A549 (cell line): ENCODE measurements around the gene FASTKD3. TPM values are rescaled to one million over a fixed set of nuclear protein-coding genes. Genes with fewer than 3 reads are reported as not detected.
A peak's percentile ranks its signal among the peaks of the same experiment; 100 is the strongest.

ENCODE experiments used
- ATAC-seq, 2 experiments: fragments of 200-7000 bp in 1 of 2; fragments of >200 bp in 1 of 2; cut with Nextera tagmentation in 1 of 2; cut with Tn5 transposase in 1 of 2; 3 replicates each; pipeline versions ENCODE4 v1.8.0 to v1.9.1; 2018 to 2020; ENCODE audit warnings: mild to moderate bottlenecking in 1 of 2, moderate library complexity in 1 of 2
- CTCF ChIA-PET: fragments of 300-600 bp; sonication (Branson Sonifier 250); formaldehyde crosslinking; extraction: SDS; loops from one replicate; lab custom pipeline; 2021; ENCODE audit warnings: antibody characterized with exemption, inconsistent platforms; lab: Yijun Ruan, JAX
- POLR2A ChIA-PET: fragments of 350-600 bp; formaldehyde crosslinking; extraction: SDS; loops from one replicate; lab custom pipeline; 2021; ENCODE audit warnings: antibody characterized with exemption, inconsistent platforms; lab: Yijun Ruan, JAX
- DNase-seq, 2 experiments: peaks; one replicate each; pipeline versions ENCODE4 v3.0.0 to v3.0.0-alpha.2; 2011 to 2016; ENCODE audit warnings: low read depth in 1 of 2, low spot score in 1 of 2
- FAIRE-seq: peaks from 2 replicates; lab custom pipeline; 2011; peaks lifted over from hg19 to GRCh38; lab: Jason Lieb, UNC
- H3K27ac ChIP-seq, 2 experiments: fragments of >200 bp; sonication (Bioruptor Twin); formaldehyde crosslinking; 3 replicates each; pipeline ENCODE4 v1.5.1; 2016 to 2017
- H3K4me1 ChIP-seq: fragments of >200 bp; sonication (Bioruptor Twin); formaldehyde crosslinking; 3 replicates; pipeline ENCODE4 v1.6.1; 2016
- H3K4me2 ChIP-seq: fragments of >200 bp; sonication (Bioruptor Twin); formaldehyde crosslinking; 3 replicates; pipeline ENCODE4 v1.6.1; 2016
- H3K4me3 ChIP-seq: fragments of >200 bp; sonication (Bioruptor Twin); formaldehyde crosslinking; 3 replicates; pipeline ENCODE4 v1.5.1; 2016
- H3K9me3 ChIP-seq: fragments of >200 bp; sonication (Bioruptor Twin); formaldehyde crosslinking; 3 replicates; pipeline ENCODE4 v1.6.1; 2016
- CBX2 ChIP-seq: fragments of 200-600 bp; sonication (generic); IDR thresholded peaks from 2 replicates; pipeline ENCODE4 v1.6.1; 2016; ENCODE audit warnings: low read depth, mild to moderate bottlenecking, borderline replicate concordance
- CBX8 ChIP-seq: fragments of 200-600 bp; sonication (generic); IDR thresholded peaks from 2 replicates; pipeline ENCODE4 v1.6.1; 2016
- EHMT2 ChIP-seq: fragments of 200-600 bp; sonication (generic); IDR thresholded peaks from 2 replicates; pipeline ENCODE4 v1.6.1; 2016; ENCODE audit warnings: antibody characterized with exemption, low read depth, mild to moderate bottlenecking, moderate library complexity
- HDAC2 ChIP-seq: fragments of 200-600 bp; sonication (generic); IDR thresholded peaks from 2 replicates; pipeline ENCODE4 v1.6.1; 2016
- MAZ ChIP-seq: fragments of 150-350 bp; IDR thresholded peaks from 2 replicates; pipeline ENCODE4 v1.6.1; 2014; ENCODE audit warnings: antibody characterized with exemption, low read depth, low read length, borderline replicate concordance
- PHF8 ChIP-seq: fragments of 200-600 bp; sonication (generic); IDR thresholded peaks from 2 replicates; pipeline ENCODE4 v1.6.1; 2016; ENCODE audit warnings: low read depth, mild to moderate bottlenecking, antibody characterized with exemption, moderate library complexity, borderline replicate concordance
- RAD21 ChIP-seq, 2 experiments: fragments of >200 bp in 1 of 2; sonication (Bioruptor Twin) in 1 of 2; formaldehyde crosslinking in 1 of 2; IDR thresholded peaks in 1 of 2; conservative IDR thresholded peaks in 1 of 2; 2 replicates in 1 of 2; 3 replicates in 1 of 2; pipeline ENCODE4 v1.6.1; 2012 to 2018; ENCODE audit warnings: inconsistent platforms in 1 of 2
- SMC3 ChIP-seq: fragments of >200 bp; sonication (Bioruptor Twin); formaldehyde crosslinking; IDR thresholded peaks from 3 replicates; pipeline ENCODE4 v1.6.1; 2018; ENCODE audit warnings: inconsistent platforms
- TP53 ChIP-seq: fragments of 250-450 bp; sonication (Bioruptor Pico); IDR thresholded peaks from 2 replicates; pipeline ENCODE4 v1.5.0; 2021; ENCODE audit warnings: mild to moderate bottlenecking, moderate library complexity
- WGBS: methylation state at CpG from one replicate; pipeline ENCODE4 v1.1.6; 2017; ENCODE audit errors: missing lambda C conversion rate; 5-methylcytosine and 5-hydroxymethylcytosine counted together
- polyA plus RNA-seq, 4 experiments: library from polyadenylated mRNA; depleted of rRNA in 3 of 4; stranded (reverse); fragments of >200 nt; fragmentation: RNase III in 1 of 4; extraction: RNeasy Plus Mini Kit Qiagen cat#74134 plus additional on column Dnase treatment in 1 of 4; gene quantifications; 2 replicates in 3 of 4; 3 replicates in 1 of 4; pipeline ENCODE4 v1.2.3, GENCODE V29; 2011 to 2017
- TF ChIP-seq, protein P1 (sequence below): fragments of >200 bp; sonication (Bioruptor Twin); formaldehyde crosslinking; IDR thresholded peaks from 3 replicates; pipeline ENCODE4 v1.5.1; 2016
- TF ChIP-seq, protein P2 (sequence below): IDR thresholded peaks from 2 replicates; pipeline ENCODE4 v1.6.1; 2012
- TF ChIP-seq, protein P3 (sequence below): fragments of 150-350 bp; IDR thresholded peaks from 2 replicates; pipeline ENCODE4 v1.6.1; 2014; ENCODE audit warnings: low read depth, mild to moderate bottlenecking, low read length

The FASTKD3 gene
- polyA plus RNA-seq, 2 of the 4 experiments (the other 2 are of a cell fraction) = 19.5 to 24.8 TPM

DNA sequence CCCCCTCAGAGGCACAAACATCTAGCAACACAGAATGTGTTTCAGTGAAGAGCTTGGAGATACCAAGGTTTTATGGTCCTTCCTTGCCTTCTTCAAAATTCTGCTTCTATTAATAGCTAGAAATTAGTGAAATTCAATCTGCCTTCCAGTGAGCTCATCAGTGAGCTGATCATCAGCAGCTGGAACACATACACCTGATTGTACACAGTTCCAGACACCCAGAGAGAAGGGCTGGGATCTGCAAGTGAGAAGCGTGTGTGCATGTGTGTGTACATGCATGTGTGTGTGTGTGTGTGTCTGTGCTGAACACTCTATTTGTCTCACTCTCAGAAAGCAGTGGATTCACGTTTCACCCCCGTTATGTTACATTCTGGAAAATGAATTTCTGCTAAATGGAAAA lies 46.4 kb downstream of the FASTKD3 start (continued):
- TF ChIP-seq EHMT2 (no peak), CBX8 (no peak)

DNA sequence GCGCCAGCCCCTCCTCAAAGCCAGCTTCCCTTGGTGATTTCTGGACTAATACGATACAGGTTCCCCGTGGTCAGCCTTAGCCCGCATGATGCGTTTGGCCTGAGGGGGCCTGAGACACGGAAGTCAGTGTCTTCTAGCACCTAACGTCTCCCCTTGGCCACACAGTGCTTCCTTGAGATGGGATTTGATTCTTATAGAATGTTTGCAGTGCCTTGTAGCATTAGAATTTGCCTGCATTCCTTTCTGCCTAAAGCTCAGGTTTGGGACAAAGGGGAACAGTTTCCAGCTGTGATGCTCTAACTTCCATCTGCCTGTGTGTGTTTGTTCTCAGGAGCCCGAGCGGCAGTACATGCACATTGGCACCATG lies 52.3 kb downstream of the FASTKD3 start:
- Histone ChIP-seq H3K4me2 (peak overlapping the region; percentile 49; the same call in 1 of the 3 replicates), H3K4me3 (no peak overlapping the region), H3K4me1 (no peaks in the 10 kb centered on the region), H3K27ac (no peak overlapping the region), H3K9me3 (no peaks in the 10 kb centered on the region)
- no peak for DNase-seq
- CTCF ChIA-PET = interaction anchor here (0.7 to 3.2 kb wide), 18 partner anchors 7 to 555 kb away, joined by 3 to 16 read pairs (median 4); partner anchors contain the start of genes CFAP90, FASTKD3 and MTRR
- peak; percentile 64 to 68; a peak in 5 of 6 replicates for ATAC-seq
- POLR2A ChIA-PET = no interaction called here
- no peak for FAIRE-seq
- TF ChIP-seq TP53 (CRISPR knock-in tag) (no peak), CBX2 (no peak)
- TF ChIP-seq, protein P1, sequence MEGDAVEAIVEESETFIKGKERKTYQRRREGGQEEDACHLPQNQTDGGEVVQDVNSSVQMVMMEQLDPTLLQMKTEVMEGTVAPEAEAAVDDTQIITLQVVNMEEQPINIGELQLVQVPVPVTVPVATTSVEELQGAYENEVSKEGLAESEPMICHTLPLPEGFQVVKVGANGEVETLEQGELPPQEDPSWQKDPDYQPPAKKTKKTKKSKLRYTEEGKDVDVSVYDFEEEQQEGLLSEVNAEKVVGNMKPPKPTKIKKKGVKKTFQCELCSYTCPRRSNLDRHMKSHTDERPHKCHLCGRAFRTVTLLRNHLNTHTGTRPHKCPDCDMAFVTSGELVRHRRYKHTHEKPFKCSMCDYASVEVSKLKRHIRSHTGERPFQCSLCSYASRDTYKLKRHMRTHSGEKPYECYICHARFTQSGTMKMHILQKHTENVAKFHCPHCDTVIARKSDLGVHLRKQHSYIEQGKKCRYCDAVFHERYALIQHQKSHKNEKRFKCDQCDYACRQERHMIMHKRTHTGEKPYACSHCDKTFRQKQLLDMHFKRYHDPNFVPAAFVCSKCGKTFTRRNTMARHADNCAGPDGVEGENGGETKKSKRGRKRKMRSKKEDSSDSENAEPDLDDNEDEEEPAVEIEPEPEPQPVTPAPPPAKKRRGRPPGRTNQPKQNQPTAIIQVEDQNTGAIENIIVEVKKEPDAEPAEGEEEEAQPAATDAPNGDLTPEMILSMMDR = 0 out of 3 replicates have a peak, but pooled peaks have one; percentile 2
- WGBS = 25% methylated on average over 9 of the region's 9 CpGs

DNA sequence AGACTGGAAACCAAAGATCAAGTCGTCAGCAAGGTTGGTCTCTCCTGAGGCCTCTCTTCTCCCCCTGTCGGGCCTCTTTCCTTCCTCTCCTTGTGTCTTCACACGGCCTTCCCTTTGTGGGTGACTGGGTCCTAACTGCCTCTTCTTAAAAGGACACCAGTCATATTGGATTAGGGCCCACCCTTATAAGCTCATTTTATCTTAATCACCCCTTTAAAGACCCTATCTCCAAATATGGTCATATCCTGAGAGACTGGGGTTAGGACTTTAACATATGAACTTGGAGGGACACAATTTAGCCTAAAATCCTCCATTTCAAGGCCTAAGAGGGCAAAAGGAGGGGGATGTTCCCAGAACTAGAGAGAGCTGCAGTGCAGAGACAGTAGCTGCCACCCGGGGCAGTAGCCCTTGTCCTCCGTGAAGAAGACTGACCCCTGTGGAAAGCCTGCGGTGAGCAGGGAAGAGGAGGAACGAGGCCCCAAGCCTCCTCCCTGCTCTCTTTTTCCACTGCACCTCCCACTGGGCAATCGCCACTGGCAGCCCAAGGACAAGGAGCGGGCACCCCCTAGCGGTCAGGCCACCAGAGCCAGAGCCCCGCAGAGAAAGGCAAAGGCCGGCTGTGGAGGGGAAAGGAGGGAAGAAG lies 52.8 kb downstream of the FASTKD3 start:
- POLR2A ChIA-PET = no interaction called here
- CTCF ChIA-PET = interaction anchor here (0.6 to 3.2 kb wide), 18 partner anchors 8 to 554 kb away, joined by 3 to 16 read pairs (median 4); partner anchors contain the start of genes CFAP90, FASTKD3 and MTRR
- ATAC-seq (peak; percentile 94 to 99), DNase-seq (peak; percentile 67 to 75), FAIRE-seq (no peak)
- TF ChIP-seq, protein P1 = peak; percentile 68
- TF ChIP-seq RAD21 (conservative IDR thresholded peaks at IDR 0.05 in 1 of 2, IDR thresholded peaks at IDR 0.05 in 1 of 2) (peak; percentile 74 to 76), SMC3 (peak; percentile 47; the same call in 2 of the 3 replicates)
- TF ChIP-seq, protein P2, sequence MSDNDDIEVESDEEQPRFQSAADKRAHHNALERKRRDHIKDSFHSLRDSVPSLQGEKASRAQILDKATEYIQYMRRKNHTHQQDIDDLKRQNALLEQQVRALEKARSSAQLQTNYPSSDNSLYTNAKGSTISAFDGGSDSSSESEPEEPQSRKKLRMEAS = no peak
- Histone ChIP-seq H3K27ac (no peak overlapping the region), H3K4me1 (no peaks in the 10 kb centered on the region), H3K9me3 (no peaks in the 10 kb centered on the region), H3K4me3 (no peak overlapping the region), H3K4me2 (peak overlapping the region; percentile 49)
- WGBS = 17% methylated on average over 11 of the region's 12 CpGs

DNA sequence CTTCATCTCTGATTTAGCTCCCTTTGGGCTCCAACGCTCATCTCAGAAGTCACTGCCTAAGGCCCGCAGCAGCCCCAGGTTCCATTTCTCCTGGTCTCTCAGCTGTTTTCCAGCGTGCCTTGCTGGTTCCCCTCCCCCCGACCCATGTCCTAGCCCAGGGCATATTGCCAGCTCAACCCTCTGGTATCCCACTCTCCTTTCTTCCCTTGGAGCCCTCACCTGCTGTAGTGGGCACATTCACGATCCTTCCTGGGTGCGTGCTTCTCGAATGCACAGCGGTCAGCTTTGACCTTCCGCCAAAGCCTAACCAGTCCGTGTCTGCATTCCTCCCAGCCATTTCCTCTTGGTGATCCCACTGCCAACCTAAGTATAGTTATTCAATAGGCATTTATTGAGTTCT lies 54.0 kb downstream of the FASTKD3 start:
- no peak for DNase-seq
- Histone ChIP-seq H3K4me1 (no peaks in the 10 kb centered on the region), H3K27ac (no peak overlapping the region), H3K9me3 (no peaks in the 10 kb centered on the region), H3K4me2 (no peak overlapping the region), H3K4me3 (no peak overlapping the region)
- TF ChIP-seq MAZ = no peak
- TF ChIP-seq, protein P3, sequence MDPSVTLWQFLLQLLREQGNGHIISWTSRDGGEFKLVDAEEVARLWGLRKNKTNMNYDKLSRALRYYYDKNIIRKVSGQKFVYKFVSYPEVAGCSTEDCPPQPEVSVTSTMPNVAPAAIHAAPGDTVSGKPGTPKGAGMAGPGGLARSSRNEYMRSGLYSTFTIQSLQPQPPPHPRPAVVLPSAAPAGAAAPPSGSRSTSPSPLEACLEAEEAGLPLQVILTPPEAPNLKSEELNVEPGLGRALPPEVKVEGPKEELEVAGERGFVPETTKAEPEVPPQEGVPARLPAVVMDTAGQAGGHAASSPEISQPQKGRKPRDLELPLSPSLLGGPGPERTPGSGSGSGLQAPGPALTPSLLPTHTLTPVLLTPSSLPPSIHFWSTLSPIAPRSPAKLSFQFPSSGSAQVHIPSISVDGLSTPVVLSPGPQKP = no peak
- no peak for TF ChIP-seq HDAC2
- no peak for TF ChIP-seq PHF8
- no peak for ATAC-seq
- CTCF ChIA-PET = interaction anchor here (0.7 to 3.2 kb wide), 4 partner anchors 9 to 553 kb away, joined by 3 to 14 read pairs (median 8); no protein-coding TSS in a partner anchor
- WGBS = 60% methylated on average over 10 of the region's 10 CpGs
- POLR2A ChIA-PET = interaction anchor here (0.5 kb wide), 1 partner anchor 20 kb away, joined by 4 read pairs; no protein-coding TSS in a partner anchor
- no peak for FAIRE-seq
